CD4-positive, alpha-beta T cell (primary cell): ENCODE measurements around the gene CD40LG. TPM values are rescaled to one million over a fixed set of nuclear protein-coding genes. Genes with fewer than 3 reads are reported as not detected.

Experiments
- ATAC-seq: fragments of 200-7000 bp; cut with Tn5 transposase; one replicate; pipeline ENCODE4 v1.10.0; 2022; ENCODE audit warnings: mild to moderate bottlenecking; ENCODE audit not compliant: poor library complexity
- CTCF ChIA-PET: fragments of 350-600 bp; sonication (Branson Sonifier 250); formaldehyde crosslinking; loops from one replicate; lab custom pipeline; 2021; ENCODE audit warnings: antibody characterized with exemption, inconsistent platforms; lab: Charles Lee
- POLR2A ChIA-PET: fragments of 350-600 bp; sonication (Branson Sonifier 250); formaldehyde crosslinking; loops from one replicate; lab custom pipeline; 2021; ENCODE audit warnings: antibody characterized with exemption, inconsistent platforms; lab: Charles Lee
- DNase-seq, 14 experiments: peaks; one replicate each; pipeline ENCODE4 v3.0.0-alpha.2; 2013 to 2020; ENCODE audit warnings: mixed read lengths in 2 of 14
- H3K27ac ChIP-seq, 2 donors: one replicate each; pipeline versions ENCODE4 v1.5.1 to v1.7.0; 2013; ENCODE audit warnings: low read length in 2 of 2, low read depth in 1 of 2, mild to moderate bottlenecking in 1 of 2
- H3K27me3 ChIP-seq, 2 experiments: 1 replicate in 1 of 2; 2 replicates in 1 of 2; pipeline versions ENCODE4 v1.6.1 to v1.7.0; 2013; ENCODE audit warnings: low read length in 2 of 2, control low read depth in 1 of 2, mild to moderate bottlenecking in 1 of 2, moderate library complexity in 1 of 2; ENCODE audit not compliant: insufficient read depth in 2 of 2, control insufficient read depth in 1 of 2
- H3K36me3 ChIP-seq: one replicate; pipeline ENCODE4 v1.6.1; 2013; ENCODE audit warnings: low read length, control low read depth; ENCODE audit not compliant: insufficient read depth
- H3K4me1 ChIP-seq: one replicate; pipeline ENCODE4 v1.6.1; 2013; ENCODE audit warnings: low read length, control low read depth; ENCODE audit not compliant: insufficient read depth
- H3K4me3 ChIP-seq: one replicate; pipeline ENCODE4 v1.5.1; 2013; ENCODE audit warnings: mild to moderate bottlenecking, low read length, moderate library complexity
- H3K9me3 ChIP-seq, 2 experiments: 1 replicate in 1 of 2; 2 replicates in 1 of 2; pipeline versions ENCODE4 v1.6.1 to v1.7.0; 2013; ENCODE audit warnings: low read length in 2 of 2, mild to moderate bottlenecking in 2 of 2, control low read depth in 1 of 2, moderate library complexity in 1 of 2; ENCODE audit not compliant: control insufficient read depth in 1 of 2, insufficient read depth in 1 of 2
- H3K27ac Mint-ChIP-seq: one replicate; pipeline ENCODE4 v1.8.0; 2020; ENCODE audit warnings: mixed read lengths
- H3K27me3 Mint-ChIP-seq: one replicate; pipeline ENCODE4 v1.8.0; 2021; ENCODE audit warnings: mixed read lengths
- H3K36me3 Mint-ChIP-seq: one replicate; pipeline ENCODE4 v1.8.0; 2021; ENCODE audit warnings: low read depth, mixed read lengths
- H3K4me1 Mint-ChIP-seq: one replicate; pipeline ENCODE4 v1.8.0; 2021; ENCODE audit warnings: low read depth, mixed read lengths
- H3K4me3 Mint-ChIP-seq: one replicate; pipeline ENCODE4 v1.8.0; 2020; ENCODE audit warnings: mild to moderate bottlenecking, mixed read lengths
- H3K9me3 Mint-ChIP-seq: one replicate; pipeline ENCODE4 v1.8.0; 2020; ENCODE audit warnings: mixed read lengths
- intact Hi-C, 2 experiments: fragments of 100-400 bp; cut with DNase I in 1 of 2; cut with micrococcal nuclease in 1 of 2; formaldehyde crosslinking; loops; one replicate each; pipeline versions ENCODE4 v1.15.1 to v1.9.0; 2023 to 2025; cut with DNase I, micrococcal nuclease
- total RNA-seq, 174 experiments: library from RNA in 2 of 174; stranded (reverse) in 2 of 174; gene quantifications; one replicate each; pipeline ENCODE4 v1.2.3 and lab custom pipeline; 2021 to 2026
- TF ChIP-seq, protein P1 (sequence below): fragments of 200-600 bp; IDR thresholded peaks from one replicate; pipeline ENCODE4 v1.8.0; 2022; ENCODE audit warnings: antibody characterized with exemption, mild to moderate bottlenecking

The CD40LG gene
- total RNA-seq, 2 experiments from 2014 or later = 44.7 to 47.6 TPM

DNA sequence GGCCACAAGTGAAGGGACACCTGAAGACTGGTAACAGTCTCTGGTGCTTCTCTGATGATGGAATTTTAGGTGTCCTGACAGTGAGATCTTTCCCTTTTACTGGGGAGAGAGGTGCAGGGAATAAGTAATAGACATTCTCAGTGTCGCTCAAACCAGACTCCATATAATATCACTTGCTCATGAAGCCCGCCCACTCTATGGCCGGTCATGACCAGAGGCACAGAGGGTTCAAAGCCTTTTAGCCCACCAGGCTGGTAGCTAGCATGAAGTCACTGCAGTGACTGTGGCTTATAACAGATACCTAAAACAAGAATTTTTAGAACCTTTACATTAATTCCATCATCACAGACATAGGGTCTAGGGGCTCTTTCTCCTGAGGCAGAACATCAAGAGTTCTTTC, 2.9 kb downstream of the CD40LG start:
- Histone ChIP-seq H3K36me3 (peaks cover 57% of the 10 kb centered on the region), H3K4me3 (peak overlapping the region; percentile 80), H3K9me3 (no peaks in the 10 kb centered on the region), H3K27me3 (no peaks in the 10 kb centered on the region), H3K27ac (peak overlapping the region; percentile 58 to 67), H3K4me1 (peaks cover 22% of the 10 kb centered on the region)
- TF ChIP-seq, protein P1, sequence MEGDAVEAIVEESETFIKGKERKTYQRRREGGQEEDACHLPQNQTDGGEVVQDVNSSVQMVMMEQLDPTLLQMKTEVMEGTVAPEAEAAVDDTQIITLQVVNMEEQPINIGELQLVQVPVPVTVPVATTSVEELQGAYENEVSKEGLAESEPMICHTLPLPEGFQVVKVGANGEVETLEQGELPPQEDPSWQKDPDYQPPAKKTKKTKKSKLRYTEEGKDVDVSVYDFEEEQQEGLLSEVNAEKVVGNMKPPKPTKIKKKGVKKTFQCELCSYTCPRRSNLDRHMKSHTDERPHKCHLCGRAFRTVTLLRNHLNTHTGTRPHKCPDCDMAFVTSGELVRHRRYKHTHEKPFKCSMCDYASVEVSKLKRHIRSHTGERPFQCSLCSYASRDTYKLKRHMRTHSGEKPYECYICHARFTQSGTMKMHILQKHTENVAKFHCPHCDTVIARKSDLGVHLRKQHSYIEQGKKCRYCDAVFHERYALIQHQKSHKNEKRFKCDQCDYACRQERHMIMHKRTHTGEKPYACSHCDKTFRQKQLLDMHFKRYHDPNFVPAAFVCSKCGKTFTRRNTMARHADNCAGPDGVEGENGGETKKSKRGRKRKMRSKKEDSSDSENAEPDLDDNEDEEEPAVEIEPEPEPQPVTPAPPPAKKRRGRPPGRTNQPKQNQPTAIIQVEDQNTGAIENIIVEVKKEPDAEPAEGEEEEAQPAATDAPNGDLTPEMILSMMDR = no peak
- CTCF ChIA-PET = interaction anchor here (0.7 to 3.3 kb wide), 4 partner anchors 42 to 384 kb away, joined by 3 to 10 read pairs (median 4); no protein-coding TSS in a partner anchor
- Mint-ChIP-seq H3K4me3 (peak overlapping the region; percentile 99), H3K9me3 (no peaks in the 10 kb centered on the region), H3K27me3 (no peaks in the 10 kb centered on the region), H3K36me3 (peaks cover 82% of the 10 kb centered on the region), H3K27ac (peak overlapping the region; percentile 92), H3K4me1 (peaks cover 68% of the 10 kb centered on the region)
- intact Hi-C loops = loop anchor here (1.0 to 5.0 kb wide), 4 partner anchors 8 to 44 kb away; no protein-coding TSS in a partner anchor
- no peak for ATAC-seq
- POLR2A ChIA-PET = interaction anchor here (1.0 to 8.0 kb wide), 9 partner anchors 8 to 47 kb away, joined by 3 to 85 read pairs (median 19); no protein-coding TSS in a partner anchor
- DNase-seq = no peak

DNA sequence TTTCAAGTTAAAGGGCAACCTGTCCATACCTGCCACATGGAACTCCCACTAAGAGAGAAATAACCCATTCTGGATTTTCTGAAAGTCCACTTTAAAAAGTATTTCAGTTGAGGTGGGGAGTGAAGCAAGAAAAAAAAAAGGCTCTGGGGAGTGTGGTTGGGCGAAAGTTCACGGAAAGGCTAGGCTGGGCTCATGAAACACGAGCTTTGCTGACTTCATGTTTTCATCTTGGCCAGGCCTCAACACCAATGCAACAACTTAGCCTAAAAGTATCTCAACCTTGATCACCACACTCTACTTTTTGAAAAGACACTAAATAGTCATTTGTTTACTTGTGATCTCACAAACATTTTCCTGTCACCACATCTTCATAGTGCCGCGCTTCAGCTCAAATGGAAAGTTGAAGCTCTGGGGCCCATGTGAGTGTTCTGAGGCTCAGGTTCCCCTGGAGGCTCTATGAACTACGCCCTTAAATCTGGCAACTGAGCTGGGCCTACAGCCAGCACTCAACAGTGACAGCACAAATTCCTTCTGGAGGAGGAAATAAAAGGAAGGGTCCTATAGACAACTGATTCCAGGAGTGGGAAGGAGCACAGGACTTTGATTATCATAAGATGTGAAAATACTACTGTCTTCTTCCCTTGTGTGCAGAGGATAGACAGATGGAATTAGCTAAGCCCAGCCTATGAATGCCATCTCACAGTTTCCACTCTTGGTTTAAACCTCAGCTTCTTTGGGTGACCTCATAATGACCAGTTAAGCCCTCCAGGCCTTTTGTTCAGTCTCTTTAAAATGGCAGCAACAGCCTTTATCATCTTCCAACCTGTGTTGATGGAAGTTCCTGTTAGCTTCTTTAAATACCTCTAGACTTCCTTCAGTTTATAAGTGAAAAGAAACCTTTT, 5.1 kb downstream of the CD40LG start:
- Mint-ChIP-seq H3K4me3 (peak overlapping the region; percentile 99), H3K27me3 (no peaks in the 10 kb centered on the region), H3K4me1 (peaks cover 69% of the 10 kb centered on the region), H3K27ac (peak overlapping the region; percentile 92), H3K9me3 (no peaks in the 10 kb centered on the region), H3K36me3 (peaks cover 100% of the 10 kb centered on the region)
- intact Hi-C loops = loop anchor here (2.0 to 5.0 kb wide), 3 partner anchors 18 to 41 kb away; no protein-coding TSS in a partner anchor
- POLR2A ChIA-PET = interaction anchor here (0.5 to 8.0 kb wide), 18 partner anchors 9 to 228 kb away, joined by 3 to 85 read pairs (median 6); partner anchors contain the start of genes HTATSF1 and RBMX
- H3K9me3 ChIP-seq = no peaks in the 10 kb centered on the region
- ATAC-seq (peak; percentile 50), DNase-seq (peak in 6 of 14 experiments; percentile 11 to 44 (median 29))
- H3K27ac ChIP-seq = peak overlapping the region; percentile 58 to 67
- no peaks in the 10 kb centered on the region for H3K27me3 ChIP-seq
- CTCF ChIA-PET = no interaction called here
- peak overlapping the region; percentile 80 for H3K4me3 ChIP-seq
- H3K4me1 ChIP-seq = peaks cover 38% of the 10 kb centered on the region
- TF ChIP-seq, protein P1 = no peak
- peaks cover 79% of the 10 kb centered on the region for H3K36me3 ChIP-seq

DNA sequence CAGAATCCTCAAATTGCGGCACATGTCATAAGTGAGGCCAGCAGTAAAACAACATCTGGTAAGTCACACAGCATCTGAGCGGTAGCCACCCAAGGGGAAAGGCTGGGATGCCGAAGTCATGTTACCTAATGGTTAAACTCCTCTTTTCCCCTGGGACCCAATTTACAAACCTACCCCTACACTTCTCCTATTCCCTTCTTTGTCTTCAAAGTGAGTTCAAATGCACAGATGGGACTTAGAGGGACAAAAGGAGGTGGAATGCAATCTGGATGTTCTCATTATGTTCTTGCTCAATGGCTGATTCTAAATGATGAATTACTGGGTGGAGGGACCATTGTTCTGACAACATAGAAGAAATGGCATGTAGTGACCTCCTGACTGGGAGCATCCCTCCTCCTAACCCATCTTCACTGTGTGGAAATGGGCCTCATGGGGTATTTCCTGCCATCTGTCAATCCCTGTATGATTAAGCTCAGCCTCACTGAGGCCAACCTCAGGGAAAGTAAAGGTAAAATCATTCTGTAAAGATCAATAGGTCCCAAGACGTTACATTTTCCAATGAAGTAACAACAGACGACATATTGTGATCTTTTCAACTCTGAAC, 8.5 kb downstream of the CD40LG start:
- H3K4me3 ChIP-seq = peak overlapping the region; percentile 36
- Mint-ChIP-seq H3K4me1 (peaks cover 100% of the 10 kb centered on the region), H3K27me3 (no peaks in the 10 kb centered on the region), H3K9me3 (no peaks in the 10 kb centered on the region), H3K36me3 (peaks cover 100% of the 10 kb centered on the region), H3K27ac (peak overlapping the region; percentile 92), H3K4me3 (peak overlapping the region; percentile 99)
- POLR2A ChIA-PET = interaction anchor here (1.3 to 4.5 kb wide), 5 partner anchors 9 to 47 kb away, joined by 4 to 72 read pairs (median 32); no protein-coding TSS in a partner anchor
- DNase-seq (no peak), ATAC-seq (no peak)
- peaks cover 66% of the 10 kb centered on the region for H3K4me1 ChIP-seq
- TF ChIP-seq, protein P1 = no peak
- H3K36me3 ChIP-seq = peaks cover 91% of the 10 kb centered on the region
- CTCF ChIA-PET = no interaction called here
- H3K27ac ChIP-seq = peak overlapping the region; percentile 74 to 75
- no peaks in the 10 kb centered on the region for H3K9me3 ChIP-seq
- intact Hi-C loops = no loop called here
- H3K27me3 ChIP-seq = no peaks in the 10 kb centered on the region
